Measurements from ENCODE around the gene KCNH2. TPM values are rescaled to one million over a fixed set of nuclear protein-coding genes. Genes with fewer than 3 reads are reported as not detected.

The KCNH2 gene
- total and polyA plus RNA-seq, 2 of the 13 experiments (the other 11 are each of a cell fraction or from before 2014, with no cell fraction given) = 0.09 to 0.11 TPM

GRCh38 chr7:151012031-151012692, 34.0 kb upstream of the KCNH2 start (continued):
- TF ChIP-seq U2AF1 (optimal IDR thresholded peaks at IDR 0.05; ENCODE audit: low read depth, low read length) (no peak), FOSL1 (CRISPR knock-in tag; IDR thresholded peaks at IDR 0.05; ENCODE audit: borderline replicate concordance) (no peak), ZNF691 (CRISPR knock-in tag; IDR thresholded peaks at IDR 0.05; ENCODE audit: borderline replicate concordance, low read depth) (0 out of 2 replicates have a peak, but pooled peaks have one; percentile 33), ZSCAN9 (CRISPR knock-in tag; IDR thresholded peaks at IDR 0.05; ENCODE audit: borderline replicate concordance) (no peak), NR2F2 (IDR thresholded peaks at IDR 0.05; ENCODE audit: borderline replicate concordance, low read depth) (no peak), NBN (conservative IDR thresholded peaks at IDR 0.05) (no peak), HOXA5 (CRISPR knock-in tag; IDR thresholded peaks at IDR 0.05) (no peak; the same call in 1 of the 2 replicates), SMARCC2 (IDR thresholded peaks at IDR 0.05) (no peak), ARID4A (CRISPR knock-in tag; IDR thresholded peaks at IDR 0.05; ENCODE audit: borderline replicate concordance) (peak; percentile 52; the same call in 1 of the 2 replicates), BRF2 (CRISPR knock-in tag; IDR thresholded peaks at IDR 0.05) (no peak), ZBTB43 (CRISPR knock-in tag; conservative IDR thresholded peaks at IDR 0.05) (0 out of 2 replicates have a peak, but pooled peaks have one; percentile 58), ZNF746 (CRISPR knock-in tag; IDR thresholded peaks at IDR 0.05) (peak; percentile 89; the same call in 1 of the 2 replicates), HNF4G (IDR thresholded peaks at IDR 0.05; ENCODE audit: borderline replicate concordance, low read depth, low read length) (peak; percentile 51; the same call in 1 of the 2 replicates), HNF4G (CRISPR knock-in tag; IDR thresholded peaks at IDR 0.05; ENCODE audit: borderline replicate concordance, low read depth) (peak; percentile 77; the same call in 1 of the 2 replicates), ZNF614 (CRISPR knock-in tag; IDR thresholded peaks at IDR 0.05; ENCODE audit: borderline replicate concordance) (peak; percentile 97), TEAD3 (CRISPR knock-in tag; optimal IDR thresholded peaks at IDR 0.05; ENCODE audit: borderline replicate concordance) (no peak), DMTF1 (CRISPR knock-in tag; IDR thresholded peaks at IDR 0.05) (no peak), GATAD1 (CRISPR knock-in tag; IDR thresholded peaks at IDR 0.05) (peak; percentile 45; the same call in 1 of the 2 replicates), ZMYM4 (CRISPR knock-in tag; IDR thresholded peaks at IDR 0.05) (0 out of 2 replicates have a peak, but pooled peaks have one; percentile 12), ZNF776 (CRISPR knock-in tag; IDR thresholded peaks at IDR 0.05) (no peak)

Data from HepG2 (cell line).